WTC11 (cell line): ENCODE data around the gene RBM44. TPM values are rescaled to one million over a fixed set of nuclear protein-coding genes. Genes with fewer than 3 reads are reported as not detected.

Experiments
- ATAC-seq: fragments of 200-7000 bp; cut with Tn5 transposase; 2 replicates; pipeline ENCODE4 v1.10.0; 2021; ENCODE audit warnings: mild to moderate bottlenecking, moderate library complexity
- CTCF ChIA-PET: fragments of 300-600 bp; sonication (Branson Sonifier 250); formaldehyde crosslinking; loops from one replicate; lab custom pipeline; 2021; ENCODE audit warnings: antibody characterized with exemption; lab: Charles Lee
- POLR2A ChIA-PET: fragments of 350-600 bp; sonication (Branson Sonifier 250); formaldehyde crosslinking; loops from one replicate; lab custom pipeline; 2021; ENCODE audit warnings: antibody characterized with exemption; lab: Charles Lee
- DNase-seq: peaks from one replicate; pipeline ENCODE4 v3.0.0; 2021; ENCODE audit warnings: low spot score
- H3K27ac Mint-ChIP-seq: 2 replicates; pipeline ENCODE4 v1.8.0; 2021; ENCODE audit warnings: mixed read lengths
- H3K27me3 Mint-ChIP-seq: 2 replicates; pipeline ENCODE4 v1.8.0; 2021; ENCODE audit warnings: low read depth, mild to moderate bottlenecking, moderate library complexity, mixed read lengths
- H3K36me3 Mint-ChIP-seq: 2 replicates; pipeline ENCODE4 v1.8.0; 2021; ENCODE audit warnings: mixed read lengths
- H3K4me1 Mint-ChIP-seq: 2 replicates; pipeline ENCODE4 v1.8.0; 2022; ENCODE audit warnings: mixed read lengths
- H3K4me3 Mint-ChIP-seq: 2 replicates; pipeline ENCODE4 v1.8.0; 2021; ENCODE audit warnings: mild to moderate bottlenecking, moderate library complexity, mixed read lengths
- H3K9me3 Mint-ChIP-seq: 2 replicates; pipeline ENCODE4 v1.8.0; 2021; ENCODE audit warnings: mixed read lengths
- CBFB ChIP-seq: sonication (generic); formaldehyde crosslinking; IDR thresholded peaks from 2 replicates; pipeline ENCODE4 v1.8.1; 2022; ENCODE audit warnings: mild to moderate bottlenecking, low read depth, missing genetic modification reagents
- ESRRA ChIP-seq: sonication (generic); formaldehyde crosslinking; IDR thresholded peaks from 2 replicates; pipeline ENCODE4 v1.8.1; 2022; ENCODE audit warnings: mild to moderate bottlenecking, missing genetic modification reagents, borderline replicate concordance
- GABPB1 ChIP-seq: sonication (generic); formaldehyde crosslinking; IDR thresholded peaks from 2 replicates; pipeline ENCODE4 v1.8.1; 2023; ENCODE audit warnings: mild to moderate bottlenecking, missing genetic modification reagents
- total RNA-seq: library from RNA; stranded (reverse); gene quantifications from 3 replicates; pipeline ENCODE4 v1.2.3, GENCODE V29; 2021
- TF ChIP-seq, protein P1 (sequence below): sonication (generic); formaldehyde crosslinking; conservative IDR thresholded peaks from 2 replicates; pipeline ENCODE4 v1.8.1; 2023; ENCODE audit warnings: mild to moderate bottlenecking, low read depth, missing genetic modification reagents, moderate library complexity
- TF ChIP-seq, protein P2 (sequence below): sonication (generic); formaldehyde crosslinking; IDR thresholded peaks from 2 replicates; pipeline ENCODE4 v1.8.1; 2023; ENCODE audit warnings: mild to moderate bottlenecking, missing genetic modification reagents, moderate library complexity
- TF ChIP-seq, protein P3 (sequence below): fragments of 250-450 bp; sonication (Bioruptor Pico); IDR thresholded peaks from 2 replicates; pipeline ENCODE4 v1.9.0; 2021; ENCODE audit warnings: moderate library complexity, mild to moderate bottlenecking, inconsistent platforms, borderline replicate concordance
- TF ChIP-seq, protein P4 (sequence below): sonication (generic); formaldehyde crosslinking; IDR thresholded peaks from 2 replicates; pipeline ENCODE4 v1.8.1; 2023; ENCODE audit warnings: mild to moderate bottlenecking, missing genetic modification reagents, moderate library complexity
- TF ChIP-seq, protein P5 (sequence below): fragments of 250-450 bp; sonication (Bioruptor Pico); IDR thresholded peaks from 2 replicates; pipeline ENCODE4 v1.9.0; 2021; ENCODE audit warnings: mild to moderate bottlenecking
- TF ChIP-seq, protein P6 (sequence below): sonication (generic); formaldehyde crosslinking; IDR thresholded peaks from 2 replicates; pipeline ENCODE4 v1.8.1; 2023; ENCODE audit warnings: mild to moderate bottlenecking, missing genetic modification reagents
- TF ChIP-seq, protein P7 (sequence below): sonication (generic); formaldehyde crosslinking; IDR thresholded peaks from 2 replicates; pipeline ENCODE4 v1.8.1; 2022; ENCODE audit warnings: low read depth, missing genetic modification reagents, borderline replicate concordance

RBM44 gene
- total RNA-seq, 1 experiment from 2014 or later, result 1.3 TPM

DNA sequence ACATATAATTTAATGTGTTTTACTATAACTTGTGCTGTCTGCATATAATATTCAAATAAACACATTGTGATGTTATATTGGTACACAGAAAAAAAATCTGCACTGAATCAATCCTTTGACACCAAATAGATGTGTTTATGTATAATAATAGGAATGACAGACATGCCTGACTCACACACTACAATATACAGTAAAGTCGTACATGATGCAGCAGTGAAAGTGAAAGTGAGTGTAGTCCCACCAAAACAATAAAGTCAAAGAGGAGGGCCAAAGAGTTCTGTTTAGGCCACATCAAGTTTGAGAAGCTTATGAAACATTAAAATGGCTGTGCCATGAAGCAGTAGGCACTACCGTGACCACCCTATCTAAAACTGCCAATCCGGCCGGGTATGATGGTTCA, 8.2 kb upstream of the RBM44 start:
- H3K4me1 Mint-ChIP-seq, result no peaks in the 10 kb centered on the region
- H3K36me3 Mint-ChIP-seq, result peaks cover 27% of the 10 kb centered on the region
- H3K4me3 Mint-ChIP-seq, result no peak overlapping the region
- TF ChIP-seq CBFB (CRISPR knock-in tag) (no peak), GABPB1 (CRISPR knock-in tag) (no peak)
- TF ChIP-seq, protein P1, sequence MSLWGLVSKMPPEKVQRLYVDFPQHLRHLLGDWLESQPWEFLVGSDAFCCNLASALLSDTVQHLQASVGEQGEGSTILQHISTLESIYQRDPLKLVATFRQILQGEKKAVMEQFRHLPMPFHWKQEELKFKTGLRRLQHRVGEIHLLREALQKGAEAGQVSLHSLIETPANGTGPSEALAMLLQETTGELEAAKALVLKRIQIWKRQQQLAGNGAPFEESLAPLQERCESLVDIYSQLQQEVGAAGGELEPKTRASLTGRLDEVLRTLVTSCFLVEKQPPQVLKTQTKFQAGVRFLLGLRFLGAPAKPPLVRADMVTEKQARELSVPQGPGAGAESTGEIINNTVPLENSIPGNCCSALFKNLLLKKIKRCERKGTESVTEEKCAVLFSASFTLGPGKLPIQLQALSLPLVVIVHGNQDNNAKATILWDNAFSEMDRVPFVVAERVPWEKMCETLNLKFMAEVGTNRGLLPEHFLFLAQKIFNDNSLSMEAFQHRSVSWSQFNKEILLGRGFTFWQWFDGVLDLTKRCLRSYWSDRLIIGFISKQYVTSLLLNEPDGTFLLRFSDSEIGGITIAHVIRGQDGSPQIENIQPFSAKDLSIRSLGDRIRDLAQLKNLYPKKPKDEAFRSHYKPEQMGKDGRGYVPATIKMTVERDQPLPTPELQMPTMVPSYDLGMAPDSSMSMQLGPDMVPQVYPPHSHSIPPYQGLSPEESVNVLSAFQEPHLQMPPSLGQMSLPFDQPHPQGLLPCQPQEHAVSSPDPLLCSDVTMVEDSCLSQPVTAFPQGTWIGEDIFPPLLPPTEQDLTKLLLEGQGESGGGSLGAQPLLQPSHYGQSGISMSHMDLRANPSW (CRISPR knock-in tag), result no peak
- H3K9me3 Mint-ChIP-seq, result peaks cover 28% of the 10 kb centered on the region
- H3K27ac Mint-ChIP-seq, result no peak overlapping the region
- H3K27me3 Mint-ChIP-seq, result no peaks in the 10 kb centered on the region
- DNase-seq (no peak), ATAC-seq (no peak)
- CTCF ChIA-PET, result interaction anchor here (1.3 to 2.1 kb wide), 2 partner anchors 15 to 218 kb away, joined by 3 to 7 read pairs; no protein-coding TSS in a partner anchor
- POLR2A ChIA-PET, result interaction anchor here (0.7 kb wide), 1 partner anchor 18 kb away, joined by 4 read pairs; no protein-coding TSS in a partner anchor

DNA sequence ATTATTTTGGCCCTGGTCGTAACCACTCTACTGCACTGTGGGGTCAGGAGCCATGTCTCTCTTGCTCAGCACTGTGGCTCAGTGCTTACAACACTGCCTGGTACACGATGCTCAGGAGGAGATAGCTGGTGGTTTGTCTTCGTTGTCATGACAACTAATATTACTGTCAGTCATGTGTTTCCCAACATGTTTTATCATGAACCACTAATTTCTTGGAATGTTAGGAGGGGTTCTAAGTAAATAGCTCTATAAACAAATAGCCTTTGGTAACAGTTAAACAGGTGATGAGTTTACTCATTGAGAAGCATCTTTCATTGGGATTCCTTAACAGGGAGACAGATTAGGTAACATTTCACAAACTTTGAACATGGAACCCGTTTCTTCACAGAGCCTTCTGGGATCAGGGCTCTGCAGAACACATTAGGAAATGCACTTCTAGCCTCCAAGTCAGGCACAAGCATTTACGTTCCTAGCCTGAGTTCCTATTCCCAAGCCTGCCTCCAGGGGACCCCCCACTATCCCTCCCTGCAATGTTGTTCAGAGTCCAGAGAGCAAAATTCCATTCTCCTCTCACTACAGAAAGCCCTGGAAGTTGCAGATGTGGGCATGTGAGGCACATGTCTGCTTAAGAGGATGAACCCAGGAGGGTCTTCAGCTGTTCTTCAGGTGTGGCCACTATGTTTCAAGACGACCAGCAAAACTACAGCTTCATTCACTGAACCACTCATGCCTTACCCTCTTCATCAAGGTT, 6.4 kb upstream of the RBM44 start:
- no peaks in the 10 kb centered on the region for H3K27me3 Mint-ChIP-seq
- peaks cover 13% of the 10 kb centered on the region for H3K36me3 Mint-ChIP-seq
- H3K9me3 Mint-ChIP-seq, result peaks cover 13% of the 10 kb centered on the region
- DNase-seq (peak; percentile 38), ATAC-seq (peak; percentile 93)
- H3K4me1 Mint-ChIP-seq, result no peaks in the 10 kb centered on the region
- ChIA-PET POLR2A (no interaction called here), CTCF (no interaction called here)
- no peak overlapping the region for H3K27ac Mint-ChIP-seq
- TF ChIP-seq, protein P2, sequence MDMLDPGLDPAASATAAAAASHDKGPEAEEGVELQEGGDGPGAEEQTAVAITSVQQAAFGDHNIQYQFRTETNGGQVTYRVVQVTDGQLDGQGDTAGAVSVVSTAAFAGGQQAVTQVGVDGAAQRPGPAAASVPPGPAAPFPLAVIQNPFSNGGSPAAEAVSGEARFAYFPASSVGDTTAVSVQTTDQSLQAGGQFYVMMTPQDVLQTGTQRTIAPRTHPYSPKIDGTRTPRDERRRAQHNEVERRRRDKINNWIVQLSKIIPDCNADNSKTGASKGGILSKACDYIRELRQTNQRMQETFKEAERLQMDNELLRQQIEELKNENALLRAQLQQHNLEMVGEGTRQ (CRISPR knock-in tag), result no peak
- TF ChIP-seq, protein P3, sequence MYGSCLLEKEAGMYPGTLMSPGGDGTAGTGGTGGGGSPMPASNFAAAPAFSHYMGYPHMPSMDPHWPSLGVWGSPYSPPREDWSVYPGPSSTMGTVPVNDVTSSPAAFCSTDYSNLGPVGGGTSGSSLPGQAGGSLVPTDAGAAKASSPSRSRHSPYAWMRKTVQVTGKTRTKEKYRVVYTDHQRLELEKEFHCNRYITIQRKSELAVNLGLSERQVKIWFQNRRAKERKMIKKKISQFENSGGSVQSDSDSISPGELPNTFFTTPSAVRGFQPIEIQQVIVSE (CRISPR knock-in tag), result no peak
- TF ChIP-seq, protein P4, sequence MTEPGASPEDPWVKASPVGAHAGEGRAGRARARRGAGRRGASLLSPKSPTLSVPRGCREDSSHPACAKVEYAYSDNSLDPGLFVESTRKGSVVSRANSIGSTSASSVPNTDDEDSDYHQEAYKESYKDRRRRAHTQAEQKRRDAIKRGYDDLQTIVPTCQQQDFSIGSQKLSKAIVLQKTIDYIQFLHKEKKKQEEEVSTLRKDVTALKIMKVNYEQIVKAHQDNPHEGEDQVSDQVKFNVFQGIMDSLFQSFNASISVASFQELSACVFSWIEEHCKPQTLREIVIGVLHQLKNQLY (CRISPR knock-in tag), result no peak
- TF ChIP-seq, protein P5, sequence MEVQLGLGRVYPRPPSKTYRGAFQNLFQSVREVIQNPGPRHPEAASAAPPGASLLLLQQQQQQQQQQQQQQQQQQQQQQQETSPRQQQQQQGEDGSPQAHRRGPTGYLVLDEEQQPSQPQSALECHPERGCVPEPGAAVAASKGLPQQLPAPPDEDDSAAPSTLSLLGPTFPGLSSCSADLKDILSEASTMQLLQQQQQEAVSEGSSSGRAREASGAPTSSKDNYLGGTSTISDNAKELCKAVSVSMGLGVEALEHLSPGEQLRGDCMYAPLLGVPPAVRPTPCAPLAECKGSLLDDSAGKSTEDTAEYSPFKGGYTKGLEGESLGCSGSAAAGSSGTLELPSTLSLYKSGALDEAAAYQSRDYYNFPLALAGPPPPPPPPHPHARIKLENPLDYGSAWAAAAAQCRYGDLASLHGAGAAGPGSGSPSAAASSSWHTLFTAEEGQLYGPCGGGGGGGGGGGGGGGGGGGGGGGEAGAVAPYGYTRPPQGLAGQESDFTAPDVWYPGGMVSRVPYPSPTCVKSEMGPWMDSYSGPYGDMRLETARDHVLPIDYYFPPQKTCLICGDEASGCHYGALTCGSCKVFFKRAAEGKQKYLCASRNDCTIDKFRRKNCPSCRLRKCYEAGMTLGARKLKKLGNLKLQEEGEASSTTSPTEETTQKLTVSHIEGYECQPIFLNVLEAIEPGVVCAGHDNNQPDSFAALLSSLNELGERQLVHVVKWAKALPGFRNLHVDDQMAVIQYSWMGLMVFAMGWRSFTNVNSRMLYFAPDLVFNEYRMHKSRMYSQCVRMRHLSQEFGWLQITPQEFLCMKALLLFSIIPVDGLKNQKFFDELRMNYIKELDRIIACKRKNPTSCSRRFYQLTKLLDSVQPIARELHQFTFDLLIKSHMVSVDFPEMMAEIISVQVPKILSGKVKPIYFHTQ, result no peak
- no peak for TF ChIP-seq ESRRA (CRISPR knock-in tag)
- TF ChIP-seq, protein P6, sequence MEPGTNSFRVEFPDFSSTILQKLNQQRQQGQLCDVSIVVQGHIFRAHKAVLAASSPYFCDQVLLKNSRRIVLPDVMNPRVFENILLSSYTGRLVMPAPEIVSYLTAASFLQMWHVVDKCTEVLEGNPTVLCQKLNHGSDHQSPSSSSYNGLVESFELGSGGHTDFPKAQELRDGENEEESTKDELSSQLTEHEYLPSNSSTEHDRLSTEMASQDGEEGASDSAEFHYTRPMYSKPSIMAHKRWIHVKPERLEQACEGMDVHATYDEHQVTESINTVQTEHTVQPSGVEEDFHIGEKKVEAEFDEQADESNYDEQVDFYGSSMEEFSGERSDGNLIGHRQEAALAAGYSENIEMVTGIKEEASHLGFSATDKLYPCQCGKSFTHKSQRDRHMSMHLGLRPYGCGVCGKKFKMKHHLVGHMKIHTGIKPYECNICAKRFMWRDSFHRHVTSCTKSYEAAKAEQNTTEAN (CRISPR knock-in tag), result no peak
- TF ChIP-seq, protein P7, sequence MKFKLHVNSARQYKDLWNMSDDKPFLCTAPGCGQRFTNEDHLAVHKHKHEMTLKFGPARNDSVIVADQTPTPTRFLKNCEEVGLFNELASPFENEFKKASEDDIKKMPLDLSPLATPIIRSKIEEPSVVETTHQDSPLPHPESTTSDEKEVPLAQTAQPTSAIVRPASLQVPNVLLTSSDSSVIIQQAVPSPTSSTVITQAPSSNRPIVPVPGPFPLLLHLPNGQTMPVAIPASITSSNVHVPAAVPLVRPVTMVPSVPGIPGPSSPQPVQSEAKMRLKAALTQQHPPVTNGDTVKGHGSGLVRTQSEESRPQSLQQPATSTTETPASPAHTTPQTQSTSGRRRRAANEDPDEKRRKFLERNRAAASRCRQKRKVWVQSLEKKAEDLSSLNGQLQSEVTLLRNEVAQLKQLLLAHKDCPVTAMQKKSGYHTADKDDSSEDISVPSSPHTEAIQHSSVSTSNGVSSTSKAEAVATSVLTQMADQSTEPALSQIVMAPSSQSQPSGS (CRISPR knock-in tag), result no peak
- no peak overlapping the region for H3K4me3 Mint-ChIP-seq
